ENCODE measurements around the gene MNDA.

The MNDA gene

GRCh38 chr1:158812336-158812735, 18.8 kb upstream of the MNDA start:
- Mint-ChIP-seq H3K27ac (no peak overlapping the region), H3K4me1 (no peaks in the 10 kb centered on the region), H3K4me3 (no peak overlapping the region), H3K9me3 (no peaks in the 10 kb centered on the region), H3K27me3 (ENCODE audit: low read depth, poor library complexity) (peaks cover 4% of the 10 kb centered on the region), H3K36me3 (ENCODE audit: low read depth) (no peaks in the 10 kb centered on the region)
- no peak for TF ChIP-seq CTCF (IDR thresholded peaks at IDR 0.05)
- DNase-seq, result no peak

GRCh38 chr1:158813164-158813563, 18.0 kb upstream of the MNDA start:
- H3K4me1 Mint-ChIP-seq, result peaks cover under 1% of the 10 kb centered on the region
- H3K9me3 Mint-ChIP-seq, result no peaks in the 10 kb centered on the region
- TF ChIP-seq CTCF (IDR thresholded peaks at IDR 0.05), result no peak
- no peak for DNase-seq
- no peak overlapping the region for H3K4me3 Mint-ChIP-seq
- no peaks in the 10 kb centered on the region for H3K36me3 Mint-ChIP-seq (ENCODE audit: low read depth)
- no peaks in the 10 kb centered on the region for H3K27me3 Mint-ChIP-seq (ENCODE audit: low read depth, poor library complexity)
- no peak overlapping the region for H3K27ac Mint-ChIP-seq

GRCh38 chr1:158814970-158815369, 16.2 kb upstream of the MNDA start:
- no peak overlapping the region for H3K27ac Mint-ChIP-seq
- H3K27me3 Mint-ChIP-seq (ENCODE audit: low read depth, poor library complexity), result no peaks in the 10 kb centered on the region
- no peak for DNase-seq
- H3K9me3 Mint-ChIP-seq, result no peaks in the 10 kb centered on the region
- no peak overlapping the region for H3K4me3 Mint-ChIP-seq
- TF ChIP-seq CTCF (IDR thresholded peaks at IDR 0.05), result no peak
- peaks cover 17% of the 10 kb centered on the region for H3K4me1 Mint-ChIP-seq
- no peaks in the 10 kb centered on the region for H3K36me3 Mint-ChIP-seq (ENCODE audit: low read depth)

- no peaks in the 10 kb centered on the region for H3K27me3 Mint-ChIP-seq (ENCODE audit: low read depth, poor library complexity)
- H3K9me3 Mint-ChIP-seq, result peaks cover 16% of the 10 kb centered on the region
- peaks cover 17% of the 10 kb centered on the region for H3K4me1 Mint-ChIP-seq
- TF ChIP-seq CTCF (IDR thresholded peaks at IDR 0.05), result no peak
- no peaks in the 10 kb centered on the region for H3K36me3 Mint-ChIP-seq (ENCODE audit: low read depth)
- no peak overlapping the region for H3K4me3 Mint-ChIP-seq
- DNase-seq, result no peak
- peak overlapping the region; percentile 61 for H3K27ac Mint-ChIP-seq
Observed at GRCh38 chr1:158818560-158818959, 12.6 kb upstream of the MNDA start.

- H3K9me3 Mint-ChIP-seq, result peaks cover 20% of the 10 kb centered on the region
- no peaks in the 10 kb centered on the region for H3K27me3 Mint-ChIP-seq (ENCODE audit: low read depth, poor library complexity)
- H3K27ac Mint-ChIP-seq, result peak overlapping the region; percentile 61
- peaks cover 17% of the 10 kb centered on the region for H3K4me1 Mint-ChIP-seq
- no peak for TF ChIP-seq CTCF (IDR thresholded peaks at IDR 0.05)
- no peaks in the 10 kb centered on the region for H3K36me3 Mint-ChIP-seq (ENCODE audit: low read depth)
- H3K4me3 Mint-ChIP-seq, result no peak overlapping the region
- no peak for DNase-seq
Observed at GRCh38 chr1:158818975-158819431, 12.1 kb upstream of the MNDA start.

Measured in nephron progenitor cell (in vitro differentiated cells).